ENCODE data around the gene FRMD5. TPM values are rescaled to one million over a fixed set of nuclear protein-coding genes. Genes with fewer than 3 reads are reported as not detected.
A peak's percentile ranks its signal among the peaks of the same experiment; 100 is the strongest.
"Not testable (repeated sequence)": the region's sequence is repeated elsewhere in the genome, so short reads cannot be mapped to it uniquely, and the experiment has no call there.

The FRMD5 gene
- total RNA-seq, 1 donor from 2014 or later, result 43.0 TPM

DNA sequence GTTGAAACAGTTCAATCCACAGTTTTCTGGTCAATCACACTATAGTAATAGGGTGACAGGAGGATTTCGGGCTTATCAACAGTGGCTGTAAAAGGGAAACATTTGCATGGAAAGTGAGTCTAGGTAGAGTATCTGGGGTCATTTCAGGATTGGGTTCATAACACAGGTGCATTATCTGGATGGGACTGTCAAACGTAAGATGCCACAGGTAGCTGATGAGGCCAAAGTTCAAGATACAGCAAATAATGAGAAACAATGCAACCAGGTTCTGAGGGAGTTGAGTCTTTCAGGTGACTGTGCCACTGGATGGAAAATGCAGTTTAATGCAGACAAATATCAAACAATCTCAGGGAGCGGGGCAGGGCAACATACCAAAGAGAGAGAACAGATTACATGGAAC is 306.0 kb downstream of the FRMD5 start:
- DNase-seq (ENCODE audit: missing footprints) (no peak), ATAC-seq (no peak)
- intact Hi-C loops (cut with DNase I), result no loop called here

DNA sequence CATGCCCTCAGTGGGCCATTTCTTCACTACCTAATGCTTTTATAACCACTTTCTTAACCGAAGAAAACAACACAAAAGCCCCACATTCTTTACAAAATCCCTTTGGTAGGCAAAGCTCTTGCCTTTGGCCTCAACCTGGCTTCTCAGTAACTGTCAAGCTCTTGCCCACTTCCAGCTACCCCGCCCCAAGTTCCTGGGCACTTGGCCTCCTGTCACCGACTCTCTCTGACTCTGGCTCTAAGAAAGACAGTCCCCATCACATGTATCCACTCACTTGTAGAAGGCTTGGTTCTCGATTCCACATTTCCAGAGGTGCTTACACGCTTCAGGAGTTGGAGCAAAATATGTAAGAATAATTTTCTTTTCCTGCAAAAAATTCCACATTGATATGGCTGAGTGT is 307.2 kb downstream of the FRMD5 start:
- ATAC-seq (no peak), DNase-seq (ENCODE audit: missing footprints) (no peak)
- intact Hi-C loops (cut with DNase I), result no loop called here

DNA sequence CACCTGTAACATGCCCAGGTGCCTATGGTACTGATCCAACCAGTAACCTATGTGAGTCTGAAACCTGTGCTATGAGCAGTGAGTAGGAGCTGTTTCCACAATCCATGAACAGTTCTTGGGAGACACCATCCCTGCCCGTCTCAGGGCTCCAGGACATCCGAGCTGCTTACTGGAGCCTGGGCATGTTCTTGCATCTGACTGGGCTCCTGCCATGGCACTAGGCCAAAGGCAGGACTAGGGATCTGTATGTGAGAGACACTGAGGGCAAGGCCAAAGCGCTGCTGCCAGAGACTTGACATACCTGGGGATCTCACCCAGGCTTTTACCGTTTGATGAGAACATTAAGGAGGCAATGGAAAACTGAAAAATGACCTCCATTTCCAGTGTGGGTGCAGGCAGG is 308.5 kb downstream of the FRMD5 start:
- DNase-seq (ENCODE audit: missing footprints), result no peak
- intact Hi-C loops (cut with DNase I), result no loop called here
- ATAC-seq, result peak; percentile 25

DNA sequence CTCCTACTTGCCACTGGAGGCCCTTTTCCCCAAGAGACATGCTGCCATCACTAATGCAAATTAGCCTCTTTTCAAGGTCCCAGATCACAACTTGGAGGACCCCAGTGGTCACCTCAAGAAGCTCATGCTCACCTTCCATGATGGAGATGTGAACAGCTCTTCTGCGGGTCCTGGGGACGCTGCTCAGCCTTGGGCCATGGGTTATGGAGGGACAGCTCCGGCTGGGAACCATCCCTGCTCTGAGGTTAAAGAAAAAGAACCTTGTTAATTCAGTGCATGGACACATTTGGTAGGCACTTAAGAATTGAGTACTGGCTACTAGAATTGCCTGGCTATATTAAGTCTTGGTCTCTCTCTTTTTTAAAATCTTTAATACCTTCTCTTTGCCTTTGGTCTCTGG is 311.5 kb downstream of the FRMD5 start:
- no peak for DNase-seq (ENCODE audit: missing footprints)
- ATAC-seq, result no peak
- intact Hi-C loops (cut with DNase I), result no loop called here

DNA sequence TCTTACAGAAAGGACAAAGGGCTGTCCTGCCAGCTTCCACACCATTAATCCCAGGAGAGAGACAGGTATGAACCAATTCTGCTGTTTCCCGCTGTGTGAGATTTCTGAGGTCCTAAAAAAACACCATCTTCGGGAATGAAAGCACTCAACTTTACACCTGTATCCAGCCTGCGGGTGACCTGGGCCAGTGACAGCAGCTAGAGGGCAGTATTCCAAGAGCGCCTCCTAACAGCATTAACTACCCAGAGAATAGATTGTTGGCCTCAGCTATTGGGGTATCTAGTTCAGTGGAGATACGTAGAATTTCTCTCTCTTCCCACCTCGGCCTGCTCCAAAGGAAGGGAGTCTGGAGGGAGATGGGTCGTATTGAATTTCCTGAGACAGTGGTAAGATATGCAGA is 313.1 kb downstream of the FRMD5 start:
- DNase-seq (ENCODE audit: missing footprints), result no peak
- intact Hi-C loops (cut with DNase I), result no loop called here
- no peak for ATAC-seq

DNA sequence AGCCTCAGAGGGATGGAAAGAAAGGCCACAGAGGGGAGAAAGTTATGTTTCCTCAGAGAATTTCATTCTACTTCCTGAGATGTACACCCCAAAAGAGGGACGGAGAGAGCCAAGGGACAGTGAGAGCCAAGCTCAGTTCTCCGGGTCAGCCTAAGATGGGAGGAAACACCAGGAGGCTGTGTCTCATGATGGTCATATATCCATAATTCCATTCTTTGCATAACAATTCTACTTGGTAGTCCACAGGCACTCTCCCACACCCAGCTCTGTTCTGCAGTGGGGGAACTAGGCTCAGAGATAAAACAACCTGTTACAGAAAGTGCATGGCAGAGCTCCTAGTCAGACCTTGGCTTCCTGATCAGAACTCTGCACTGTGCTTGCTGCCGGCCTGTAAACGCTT is 313.8 kb downstream of the FRMD5 start:
- intact Hi-C loops (cut with DNase I), result no loop called here
- ATAC-seq, result no peak
- no peak for DNase-seq (ENCODE audit: missing footprints)

DNA sequence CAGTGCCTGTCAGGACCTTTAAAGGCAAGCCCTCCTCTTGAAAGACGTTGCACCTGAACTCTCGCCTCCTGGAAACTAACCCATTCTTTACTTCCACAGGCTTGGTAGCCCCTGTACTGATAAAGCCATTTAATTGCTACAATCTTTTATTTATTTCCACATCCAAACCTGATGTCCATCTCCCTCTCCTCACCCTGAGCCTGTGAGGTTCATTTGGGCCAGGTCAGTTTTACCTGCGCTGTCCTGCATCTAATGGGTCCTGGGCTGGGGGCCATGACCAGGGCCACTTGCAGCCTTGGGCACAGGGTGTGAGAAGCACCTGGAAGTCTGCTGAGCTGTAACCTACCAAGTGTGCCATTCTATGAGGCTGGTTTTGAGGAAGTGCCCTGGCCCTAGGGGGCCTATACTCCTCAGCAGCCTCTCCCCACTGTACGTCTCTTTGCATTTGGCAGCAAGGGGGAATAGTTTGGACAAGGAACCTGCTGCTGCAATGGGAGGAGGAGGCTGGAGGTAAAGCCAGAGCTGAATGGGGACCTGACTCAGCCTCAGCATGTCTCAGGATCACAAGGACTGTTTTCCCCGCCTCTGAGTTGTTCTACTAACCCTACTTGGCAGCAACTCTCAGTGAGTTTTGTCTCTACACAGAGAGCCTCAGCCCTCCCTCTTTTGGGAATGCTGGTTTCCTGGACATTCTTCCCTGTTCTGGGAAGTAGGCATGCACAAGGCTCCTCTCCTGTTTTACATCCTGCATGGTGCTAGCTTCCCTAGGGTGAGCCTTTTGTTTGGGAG is 314.5 kb downstream of the FRMD5 start:
- DNase-seq (ENCODE audit: missing footprints) (no peak), ATAC-seq (no peak)
- intact Hi-C loops (cut with DNase I), result no loop called here

DNA sequence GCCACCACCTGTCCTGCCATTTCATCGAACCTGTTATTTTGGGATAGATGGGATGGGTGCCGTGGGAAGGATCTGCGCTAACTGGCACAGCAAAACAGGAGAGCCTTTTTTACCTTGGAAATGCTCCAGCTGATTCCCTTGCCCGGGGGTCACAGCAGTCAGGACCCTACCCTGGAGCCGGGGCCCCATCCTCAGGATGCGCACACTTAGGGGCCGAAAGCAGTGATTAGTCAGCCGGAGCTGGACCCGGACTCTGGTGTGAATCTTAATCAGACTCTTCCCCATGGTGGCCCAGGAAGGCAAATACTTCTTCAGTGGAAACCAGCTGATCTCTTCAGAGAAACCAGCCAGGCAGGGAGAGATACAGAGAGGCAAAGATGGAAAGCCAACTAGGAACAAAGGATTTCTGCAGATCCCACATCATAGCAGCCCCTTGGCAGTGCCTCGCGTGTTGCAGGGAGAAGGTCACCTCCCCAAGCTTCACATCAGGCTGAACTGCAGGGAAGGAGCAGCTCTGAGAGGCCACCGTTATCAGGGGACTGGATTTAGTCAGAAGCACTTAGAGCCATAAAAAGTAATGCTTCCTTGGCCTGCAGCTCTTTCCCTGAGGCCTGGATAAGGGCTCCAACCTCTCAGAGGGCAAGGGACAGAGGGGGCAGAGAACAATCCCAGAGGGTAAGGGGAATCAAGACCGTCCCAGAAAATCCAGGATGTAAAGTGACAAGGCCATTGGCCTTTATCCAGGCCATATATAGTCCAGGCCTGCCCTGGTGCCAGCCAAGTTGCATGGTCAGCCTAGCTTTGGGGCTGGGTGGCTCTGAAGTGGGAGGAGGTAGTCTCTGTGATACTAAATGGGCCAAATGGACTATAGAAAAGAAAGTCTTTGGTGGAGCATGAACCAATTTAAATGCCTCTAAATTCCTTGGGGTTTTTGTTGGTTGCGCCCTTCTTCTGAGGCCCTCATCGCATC is 315.4 kb downstream of the FRMD5 start:
- ATAC-seq (peak; percentile 85), DNase-seq (ENCODE audit: missing footprints) (no peak)
- intact Hi-C loops (cut with DNase I), result loop anchor here (2.0 to 10.0 kb wide), 3 partner anchors 15 to 335 kb away; no protein-coding TSS in a partner anchor

DNA sequence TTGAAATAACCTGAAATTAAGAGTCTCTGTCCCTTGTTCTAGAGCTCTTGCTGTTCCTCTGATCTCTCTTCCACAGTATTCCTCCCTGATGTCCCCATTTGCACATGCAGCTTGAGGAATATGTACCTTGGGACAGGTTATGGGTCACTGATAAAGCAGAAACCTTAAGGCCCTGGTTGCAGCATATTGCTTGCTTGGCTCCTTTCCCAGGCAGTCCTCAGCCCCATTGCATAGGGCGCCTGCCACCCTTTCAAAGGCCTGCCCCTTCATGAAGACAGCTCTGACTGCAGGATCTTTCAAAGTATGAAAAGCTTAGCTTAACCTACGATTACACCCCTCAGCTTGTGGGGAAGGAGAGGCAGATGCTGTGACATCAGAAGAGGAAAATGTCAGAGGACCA is 316.6 kb downstream of the FRMD5 start:
- intact Hi-C loops (cut with DNase I), result loop anchor here (2.0 to 10.0 kb wide), 3 partner anchors 16 to 336 kb away; no protein-coding TSS in a partner anchor
- DNase-seq (ENCODE audit: missing footprints) (no peak), ATAC-seq (no peak)

DNA sequence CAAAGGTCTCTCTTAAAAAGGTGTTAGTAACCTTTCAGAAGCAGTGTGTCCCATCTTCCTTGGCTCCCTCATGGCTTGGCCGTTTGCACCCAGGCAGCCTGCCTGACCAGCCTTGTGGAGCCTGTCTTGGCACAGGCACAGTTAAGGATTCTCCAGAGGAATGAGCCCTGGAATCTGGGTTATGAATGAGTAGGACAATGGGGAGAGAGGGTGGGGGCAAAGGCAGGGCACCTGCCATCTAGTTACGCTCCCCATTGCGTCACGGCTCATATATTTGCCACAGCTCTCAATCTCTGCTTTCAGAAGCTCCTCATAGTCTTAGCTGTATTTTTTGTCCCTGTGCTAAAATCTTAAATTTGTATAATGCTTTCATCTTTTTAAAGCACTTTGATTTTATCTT is 317.7 kb downstream of the FRMD5 start:
- no peak for DNase-seq (ENCODE audit: missing footprints)
- intact Hi-C loops (cut with DNase I), result loop anchor here (10.0 kb wide), 2 partner anchors 187 to 337 kb away; no protein-coding TSS in a partner anchor
- ATAC-seq, result peak; percentile 35

DNA sequence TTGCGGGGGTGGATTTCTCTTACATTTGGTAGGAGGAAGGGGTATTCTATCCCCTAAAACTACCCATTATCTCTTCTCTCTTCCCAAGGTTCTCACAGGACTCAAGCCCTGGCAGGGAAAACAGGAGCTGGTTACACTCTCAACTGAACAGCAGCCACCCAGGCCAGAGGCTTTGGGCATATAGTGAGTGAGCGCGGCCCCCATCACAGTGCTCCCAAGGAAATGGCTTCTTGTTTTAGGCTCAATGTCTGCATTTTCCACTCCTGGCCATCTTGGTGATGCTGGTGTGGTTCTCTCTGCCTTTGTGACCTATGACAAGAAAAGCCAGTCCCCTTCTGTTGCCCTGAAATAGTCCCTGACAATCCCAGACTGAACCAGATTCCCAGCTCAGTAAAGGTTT is 318.2 kb downstream of the FRMD5 start:
- ATAC-seq, result no peak
- DNase-seq (ENCODE audit: missing footprints), result no peak
- intact Hi-C loops (cut with DNase I), result loop anchor here (10.0 kb wide), 2 partner anchors 188 to 338 kb away; no protein-coding TSS in a partner anchor

DNA sequence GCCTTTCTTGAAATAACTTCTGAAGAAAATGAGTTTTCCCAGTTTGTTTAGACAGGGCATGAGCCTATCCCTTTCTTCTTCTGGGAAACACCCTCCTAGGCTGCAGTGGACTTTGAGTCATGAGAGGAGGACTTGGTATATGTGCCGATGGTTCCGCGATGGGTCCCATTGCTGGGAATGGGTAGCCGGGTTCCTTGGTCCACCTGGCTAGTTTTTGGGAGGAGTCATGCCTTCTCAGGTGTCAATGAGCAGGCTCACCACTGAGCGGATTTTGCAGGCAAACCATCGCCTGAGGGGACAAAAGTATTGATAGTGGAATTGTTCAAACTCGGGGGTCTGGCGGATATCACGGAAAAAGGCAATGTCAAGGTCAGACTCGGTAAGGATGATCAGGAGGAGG is 321.4 kb downstream of the FRMD5 start:
- ATAC-seq (no peak), DNase-seq (ENCODE audit: missing footprints) (no peak)
- intact Hi-C loops (cut with DNase I), result loop anchor here (10.0 kb wide), 2 partner anchors 191 to 341 kb away; no protein-coding TSS in a partner anchor

DNA sequence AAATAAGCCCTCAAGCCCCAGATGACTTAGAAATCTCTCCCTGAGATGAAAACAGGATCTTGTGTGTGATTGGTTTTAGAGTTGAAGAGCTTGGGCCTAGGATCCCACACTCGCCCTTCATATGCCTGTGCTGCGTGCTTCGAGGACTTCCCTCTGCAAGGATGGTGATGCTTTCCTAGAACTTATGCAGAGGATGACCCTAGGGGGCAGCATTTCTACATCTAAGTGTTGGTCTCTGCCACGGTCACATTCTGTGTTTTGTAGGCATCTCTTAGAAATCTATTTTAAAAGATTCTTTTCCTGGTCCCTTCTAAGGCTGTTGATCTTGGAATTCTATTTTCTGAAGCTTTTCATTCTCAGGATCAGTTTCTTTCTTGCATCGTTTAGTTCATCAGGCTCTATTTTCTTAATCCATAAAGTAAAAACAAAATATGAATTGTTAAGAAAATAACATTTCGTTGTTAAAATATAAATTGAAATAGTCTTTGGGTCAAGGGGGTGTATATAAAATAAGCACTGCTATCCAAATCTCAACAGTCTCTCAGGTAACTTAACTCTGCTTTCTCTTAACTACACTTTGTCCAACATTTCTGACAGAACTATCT is 322.6 kb downstream of the FRMD5 start:
- peak; percentile 64 for ATAC-seq
- intact Hi-C loops (cut with DNase I), result loop anchor here (10.0 kb wide), 2 partner anchors 192 to 342 kb away; no protein-coding TSS in a partner anchor

DNA sequence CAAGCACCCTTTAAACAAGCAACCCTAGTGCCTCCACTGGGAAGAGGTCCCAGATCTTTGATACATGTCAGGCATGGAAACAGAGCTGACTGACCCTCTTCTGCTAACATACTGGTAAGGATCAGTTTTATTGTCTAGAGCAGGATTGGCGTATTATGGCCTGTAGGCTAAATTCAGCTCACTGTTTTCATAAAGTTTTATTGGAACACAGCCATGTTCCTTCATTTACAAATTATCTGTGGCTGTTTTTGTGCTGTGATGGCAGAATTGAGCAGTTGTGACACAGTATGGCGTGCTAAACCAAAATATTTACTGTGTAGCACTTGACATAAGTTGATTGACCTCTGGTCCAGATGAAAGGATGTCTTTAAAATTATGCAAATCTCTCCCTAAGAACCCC is 323.2 kb downstream of the FRMD5 start:
- no peak for ATAC-seq
- DNase-seq (ENCODE audit: missing footprints), result no peak
- intact Hi-C loops (cut with DNase I), result loop anchor here (10.0 kb wide), 2 partner anchors 193 to 343 kb away; no protein-coding TSS in a partner anchor

More for the DNA sequence above, 322.6 kb downstream of the FRMD5 start:
- DNase-seq (ENCODE audit: missing footprints), result no peak

DNA sequence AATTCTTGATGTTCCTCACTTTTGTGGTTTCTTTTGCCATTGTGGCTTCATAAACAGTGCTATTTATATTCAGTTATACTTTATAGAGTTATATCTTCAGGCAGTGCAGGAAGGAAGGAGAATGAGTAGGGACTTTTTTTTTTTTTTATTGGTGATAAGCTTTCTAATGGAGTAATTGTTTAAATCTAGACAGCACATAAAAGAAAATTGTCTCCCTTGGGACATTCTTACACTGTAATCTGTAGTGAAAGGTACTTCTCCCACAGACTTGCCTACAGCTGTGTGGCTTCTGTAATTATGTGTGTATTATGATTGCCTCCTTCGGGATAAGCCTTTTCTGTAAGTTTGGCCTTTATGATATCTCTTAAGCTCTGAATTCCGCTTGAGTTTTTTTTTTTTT is 326.7 kb downstream of the FRMD5 start:
- no peak for ATAC-seq
- intact Hi-C loops (cut with DNase I), result no loop called here
- DNase-seq (ENCODE audit: missing footprints), result no peak

DNA sequence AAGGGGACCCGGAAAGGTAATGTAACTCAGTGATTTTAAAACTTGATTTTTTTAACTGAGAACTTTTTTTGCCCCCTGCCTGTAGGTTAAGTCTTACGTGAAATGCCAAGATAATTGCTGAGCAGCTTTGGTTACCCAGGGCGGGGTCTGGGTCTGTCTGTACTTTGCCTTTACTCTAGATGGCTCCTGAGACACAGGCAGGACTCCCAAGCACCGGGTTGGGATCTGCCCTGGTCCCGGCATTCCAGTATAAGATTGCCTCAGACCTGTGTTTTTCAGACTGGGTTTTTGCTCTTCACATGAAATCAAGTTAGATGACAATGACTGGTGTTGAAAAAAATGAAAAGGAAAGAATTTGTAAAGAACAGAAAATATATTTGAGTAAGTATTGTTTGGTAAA is 328.0 kb downstream of the FRMD5 start:
- intact Hi-C loops (cut with DNase I), result no loop called here
- no peak for DNase-seq (ENCODE audit: missing footprints)
- no peak for ATAC-seq

DNA sequence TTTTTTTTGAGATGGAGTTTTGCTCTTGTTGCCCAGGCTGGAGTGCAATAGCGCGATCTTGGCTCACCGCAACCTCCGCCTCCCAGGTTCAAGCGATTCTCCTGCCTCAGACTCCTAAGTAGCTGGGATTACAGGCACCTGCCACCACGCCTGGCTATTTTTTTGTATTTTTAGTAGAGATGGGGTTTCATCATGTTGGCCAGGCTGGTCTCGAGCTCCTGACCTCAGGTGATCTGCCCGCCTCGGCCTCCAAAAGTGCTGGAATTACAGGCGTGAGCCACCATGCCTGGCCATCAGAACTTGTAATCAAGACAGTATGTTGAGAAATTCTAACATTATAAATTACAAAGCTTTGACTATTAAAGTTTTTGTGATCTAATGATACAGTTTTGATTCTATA is 328.4 kb downstream of the FRMD5 start:
- intact Hi-C loops (cut with DNase I); DNase-seq (ENCODE audit: missing footprints); ATAC-seq: not testable (repeated sequence)

DNA sequence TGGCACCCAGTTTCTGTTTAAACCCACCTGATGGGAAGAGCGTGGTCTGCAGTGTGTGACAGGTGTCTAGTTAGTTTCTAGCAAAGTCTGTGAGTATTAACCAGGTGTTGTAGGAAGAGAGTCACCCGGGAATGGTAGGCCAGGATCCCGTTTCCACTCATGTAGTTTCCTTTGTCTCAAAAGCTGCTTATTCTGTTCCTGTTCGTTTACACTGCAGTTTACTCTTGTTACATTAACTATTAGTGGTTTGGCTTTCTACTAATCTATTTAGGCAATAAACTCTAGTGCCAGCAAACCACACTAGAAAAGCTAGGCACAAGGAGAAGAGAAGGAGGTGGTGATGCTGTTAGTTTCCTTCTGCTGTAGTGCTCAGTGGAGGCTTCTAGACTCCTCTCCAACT is 335.5 kb downstream of the FRMD5 start:
- intact Hi-C loops (cut with DNase I), result no loop called here
- ATAC-seq (no peak), DNase-seq (ENCODE audit: missing footprints) (no peak)

DNA sequence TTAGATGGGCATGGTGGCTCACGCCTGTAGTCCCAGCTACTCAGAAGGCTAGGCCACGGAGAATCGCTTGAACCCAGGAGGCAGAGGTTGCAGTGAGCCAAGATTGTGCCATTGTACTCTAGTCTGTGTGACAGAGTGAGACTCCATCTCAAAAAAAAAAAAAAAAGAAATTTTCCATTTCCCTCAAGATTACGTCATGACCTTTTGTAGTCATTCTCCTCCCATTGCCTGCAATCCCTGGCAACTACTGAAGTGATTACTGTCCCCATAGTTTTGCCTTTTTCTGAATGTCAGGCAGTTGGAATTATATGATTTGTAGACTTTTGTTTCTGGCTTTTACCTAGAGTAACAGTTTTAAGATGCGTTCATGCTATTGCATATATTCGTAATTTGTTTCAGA is 340.3 kb downstream of the FRMD5 start:
- no peak for ATAC-seq
- DNase-seq (ENCODE audit: missing footprints), result no peak
- intact Hi-C loops (cut with DNase I), result no loop called here

Measured in Right ventricle myocardium inferior (tissue), 1 donor.